GM18508 (cell line): ENCODE measurements around the gene CAMK4.

Source experiments
- ATAC-seq: cut with Tn5 transposase; IDR thresholded peaks from one replicate; pipeline ENCODE4 v1.9.1; 2021; ENCODE audit warnings: moderate number of reproducible peaks; ENCODE audit not compliant: insufficient read depth, unreplicated experiment

Gene CAMK4

GRCh38 chr5:111228520-111229220 lies 4.5 kb downstream of the CAMK4 start:
- ATAC-seq: no peak

DNA sequence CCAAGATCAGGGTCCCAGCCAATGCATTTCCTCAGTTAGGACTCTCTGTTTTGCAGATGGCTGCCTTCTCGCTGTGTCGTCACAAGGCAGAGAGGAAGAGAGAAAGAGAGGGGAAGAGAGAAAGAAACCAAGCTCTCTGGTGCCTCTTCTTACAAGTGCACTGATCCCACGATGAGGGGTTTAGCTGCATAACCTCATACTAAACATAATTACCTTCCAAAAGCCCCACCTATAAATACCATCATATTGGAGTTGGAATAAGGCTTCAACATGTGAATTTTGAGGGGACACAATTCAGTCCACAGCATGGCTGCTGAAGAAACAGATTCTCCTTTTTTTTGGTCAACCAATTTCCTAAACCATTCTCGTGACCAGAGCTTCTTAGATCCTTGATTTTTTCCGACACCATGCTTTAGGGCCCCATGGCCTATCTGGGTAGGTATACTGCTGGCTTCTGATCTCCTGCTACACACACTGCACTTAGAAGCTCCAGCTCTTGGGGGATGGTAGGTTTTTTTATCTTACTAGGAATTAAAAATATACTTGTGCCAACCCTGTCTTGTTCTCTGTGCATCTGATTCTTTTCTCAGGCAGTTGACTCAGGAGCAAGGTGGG lies 5.1 kb downstream of the CAMK4 start:
- no peak for ATAC-seq

DNA sequence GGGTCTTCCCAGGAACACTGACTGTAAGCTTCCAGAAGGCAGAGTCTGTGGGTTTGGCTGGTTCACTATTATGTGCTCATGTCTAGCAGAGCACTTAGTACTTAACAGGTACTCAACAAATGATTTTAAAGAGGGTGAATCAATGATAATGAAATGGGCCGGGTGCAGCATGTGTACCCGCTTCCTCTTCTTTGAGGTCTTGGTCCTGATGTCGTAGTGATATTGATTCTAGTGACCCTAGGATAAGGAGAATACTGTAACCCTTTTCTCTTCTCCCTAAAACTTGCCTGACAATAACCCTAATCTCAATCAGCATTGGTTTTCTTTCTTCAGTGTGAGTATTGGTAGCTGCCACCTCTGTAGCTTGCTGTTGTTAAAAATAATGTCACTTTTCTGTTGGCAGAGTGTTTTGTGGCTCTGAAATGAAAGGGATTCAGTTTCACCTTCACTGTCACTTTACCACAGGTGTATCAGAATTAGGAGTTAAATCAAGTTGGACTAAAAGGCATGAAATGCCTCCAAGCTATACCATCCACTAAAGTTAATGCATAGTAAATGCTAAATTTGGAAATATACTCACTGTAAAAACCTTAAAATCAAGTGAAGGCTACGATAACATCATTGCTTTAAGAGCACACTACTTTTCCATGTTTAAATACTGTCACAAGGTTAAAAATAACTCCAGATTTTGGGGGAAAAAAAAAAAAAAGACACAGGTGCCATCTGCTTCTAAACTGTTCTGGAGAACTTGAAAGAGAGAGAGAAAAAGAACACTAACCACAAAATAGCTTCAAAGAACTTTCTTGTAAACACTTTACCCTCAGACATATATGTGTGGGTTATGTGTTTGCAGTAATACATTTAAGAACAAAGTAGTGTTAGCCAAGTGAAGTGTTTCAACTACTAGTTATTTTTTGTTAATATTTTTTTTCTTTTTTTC lies 6.0 kb downstream of the CAMK4 start:
- ATAC-seq: no peak

GRCh38 chr5:111231119-111231518 lies 6.9 kb downstream of the CAMK4 start:
- no peak for ATAC-seq

- no peak for ATAC-seq
Measured at GRCh38 chr5:111232311-111233051, 8.3 kb downstream of the CAMK4 start.

DNA sequence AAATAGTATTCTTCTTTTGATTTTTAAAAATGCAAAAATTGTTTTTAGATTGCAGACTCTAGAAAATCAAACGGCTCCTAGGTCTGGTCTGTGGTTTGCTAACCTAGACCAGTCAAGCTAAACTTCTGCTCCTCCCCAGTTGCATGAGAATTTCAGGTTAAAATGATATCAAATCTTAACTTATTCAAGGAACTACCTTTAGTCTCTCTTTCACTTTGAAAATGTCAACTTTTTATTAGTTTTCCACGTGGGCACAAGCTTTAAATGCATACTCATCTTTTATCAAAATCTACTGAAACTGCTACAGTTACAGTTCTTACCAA lies 8.8 kb downstream of the CAMK4 start:
- no peak for ATAC-seq

DNA sequence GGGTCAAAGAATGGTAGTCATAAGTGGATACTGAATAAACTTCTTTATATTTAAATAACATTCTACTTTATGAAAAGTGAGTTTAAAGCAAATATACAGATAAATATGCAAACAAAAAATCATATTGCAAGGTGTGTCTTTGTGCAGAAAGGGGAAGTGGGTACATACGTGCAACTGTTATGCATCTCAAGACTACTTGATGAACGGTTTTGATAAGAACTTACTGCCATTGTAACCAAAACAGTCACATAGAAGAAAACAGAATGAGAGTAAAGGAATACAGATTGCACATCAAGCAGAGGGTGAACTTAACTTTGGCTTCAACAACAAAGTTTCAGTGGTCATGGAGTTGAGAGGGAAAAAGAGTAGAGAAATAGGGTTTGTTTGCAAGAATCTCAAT lies 9.9 kb downstream of the CAMK4 start:
- ATAC-seq: no peak

DNA sequence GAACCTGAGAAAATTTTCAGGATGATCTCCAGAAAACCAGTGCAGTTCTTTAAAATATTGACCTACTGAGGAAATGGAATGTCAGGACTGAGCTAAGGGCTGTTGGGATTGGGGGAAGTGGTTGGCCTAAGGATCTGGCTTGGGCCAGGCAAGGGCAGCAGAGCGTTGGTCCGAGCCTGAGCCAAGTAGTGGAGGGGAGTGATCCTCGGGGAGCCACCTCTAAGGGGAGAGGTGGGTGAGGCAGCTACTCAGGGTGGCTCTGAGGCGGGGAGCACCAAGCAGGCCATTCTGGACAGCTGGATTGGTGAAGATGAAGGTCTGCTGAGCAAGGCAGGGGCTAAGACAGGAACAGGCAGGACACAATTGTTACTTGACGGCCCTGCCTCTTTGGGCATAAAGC lies 11.5 kb downstream of the CAMK4 start:
- ATAC-seq: no peak

DNA sequence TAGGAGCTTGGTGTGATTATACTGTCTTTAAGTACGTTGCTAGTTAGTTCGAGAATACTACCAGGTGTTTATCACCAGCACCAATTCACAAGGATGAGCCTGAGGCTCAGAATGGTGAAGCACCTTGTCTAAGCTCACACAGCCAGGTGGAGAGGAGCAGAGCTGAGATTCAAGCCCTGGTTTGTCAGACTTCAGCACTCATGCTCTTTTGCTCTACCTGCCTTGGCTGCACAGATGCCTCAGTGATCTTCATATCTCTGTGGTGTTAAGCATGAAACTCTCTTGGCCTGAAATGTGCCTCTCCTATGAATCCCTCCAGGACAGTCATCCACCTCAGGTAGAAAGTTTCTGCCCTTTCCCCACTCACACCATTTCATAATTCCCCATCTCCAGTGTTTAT lies 12.2 kb downstream of the CAMK4 start:
- ATAC-seq: no peak

DNA sequence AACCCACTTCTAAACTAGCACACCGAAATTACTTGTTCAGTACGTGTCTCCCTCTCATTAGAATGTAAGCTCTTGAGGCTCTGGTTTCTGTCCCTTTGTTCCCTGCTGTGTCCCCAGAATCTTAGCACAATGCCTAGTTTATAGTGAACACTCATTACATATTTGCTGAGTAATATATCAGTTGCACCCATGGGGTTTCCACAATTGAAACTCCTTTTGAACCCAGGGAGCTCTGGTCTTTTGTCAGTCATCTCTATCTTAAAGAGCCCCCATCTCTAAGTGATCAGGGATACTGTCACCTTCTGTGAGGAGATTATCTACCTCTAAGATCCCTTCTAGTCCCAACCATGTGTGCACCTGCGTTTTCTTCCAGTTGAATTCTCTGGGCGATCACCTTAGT lies 12.8 kb downstream of the CAMK4 start:
- no peak for ATAC-seq

- no peak for ATAC-seq
Measured at GRCh38 chr5:111237470-111237869, 13.3 kb downstream of the CAMK4 start.

DNA sequence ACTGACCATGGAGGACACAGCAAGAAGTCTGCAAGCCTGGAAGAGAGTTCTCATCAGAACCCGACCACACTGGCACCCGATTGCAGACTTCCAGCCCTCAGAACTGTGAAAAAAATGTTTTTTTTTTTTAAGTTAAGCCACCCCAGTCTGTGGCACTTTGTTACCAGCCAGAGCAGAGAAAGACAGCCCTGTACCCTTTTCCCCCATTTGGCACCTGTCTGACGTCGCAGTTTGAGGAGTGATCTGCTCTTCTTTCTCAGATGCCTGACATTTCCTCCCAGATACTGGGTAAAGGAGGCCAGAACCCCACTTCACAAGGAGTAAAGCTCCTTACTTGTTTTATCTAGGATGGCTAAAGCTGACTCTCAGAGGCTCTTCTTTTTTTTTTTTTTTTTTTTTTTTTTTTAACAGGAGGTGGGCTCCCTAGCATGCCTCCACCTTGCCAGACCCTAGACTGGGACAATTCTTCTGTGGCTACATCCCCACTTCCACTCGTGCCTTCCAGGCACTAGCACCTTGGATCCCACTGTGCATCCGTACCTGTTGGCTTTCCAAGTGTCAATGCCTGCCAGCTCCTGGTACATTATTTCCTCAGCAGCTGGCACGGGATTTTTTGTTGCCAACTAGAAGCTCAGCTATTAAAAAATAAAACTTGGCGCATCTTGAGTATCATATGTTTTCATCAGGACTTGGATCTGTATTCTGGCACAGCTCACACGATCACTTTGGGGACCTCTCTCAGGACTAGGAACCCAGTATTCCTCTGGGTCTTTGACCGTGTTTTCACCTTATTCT lies 14.4 kb downstream of the CAMK4 start:
- no peak for ATAC-seq

DNA sequence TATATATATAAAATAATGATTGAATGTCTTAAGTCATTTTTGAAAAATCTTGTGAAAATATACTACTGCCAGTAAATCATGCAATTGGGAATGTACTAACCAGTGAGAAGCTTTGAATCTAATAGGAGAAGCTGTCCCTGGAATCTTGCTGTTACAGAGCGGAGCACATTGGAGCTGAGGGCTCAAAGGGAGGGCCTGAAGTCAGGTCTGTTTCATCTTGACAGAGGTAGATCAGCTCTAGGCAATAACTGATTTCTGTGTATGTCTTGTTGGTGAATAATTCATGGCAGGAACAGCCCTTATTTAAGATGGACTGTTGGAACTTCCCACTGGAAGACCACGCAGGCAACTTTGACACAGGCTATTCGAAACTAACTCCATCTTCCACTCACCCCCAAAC lies 17.5 kb downstream of the CAMK4 start:
- no peak for ATAC-seq

- no peak for ATAC-seq
Measured at GRCh38 chr5:111242606-111243005, 18.4 kb downstream of the CAMK4 start.

DNA sequence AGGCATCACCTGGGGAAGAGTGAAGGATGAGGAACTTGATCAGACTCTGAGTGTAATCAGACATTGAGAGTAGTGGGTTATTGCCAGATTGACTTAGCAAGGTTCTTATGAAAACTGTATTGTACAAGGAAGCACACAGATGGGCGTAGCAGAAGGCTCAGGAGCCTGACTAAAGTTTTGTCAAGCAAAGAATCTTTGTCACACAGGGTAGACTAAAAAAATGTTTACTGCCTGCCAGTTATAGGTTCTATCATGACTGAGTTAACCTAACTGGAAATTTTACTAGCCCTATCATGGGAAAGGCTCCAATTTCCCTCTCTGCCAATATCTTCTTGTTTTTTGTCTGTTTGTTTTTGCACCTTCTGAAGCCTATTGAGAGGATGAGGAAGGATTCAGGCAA lies 19.1 kb downstream of the CAMK4 start:
- no peak for ATAC-seq

- no peak for ATAC-seq
Measured at GRCh38 chr5:111245654-111246053, 21.5 kb downstream of the CAMK4 start.

- no peak for ATAC-seq
Measured at GRCh38 chr5:111246459-111246858, 22.3 kb downstream of the CAMK4 start.

DNA sequence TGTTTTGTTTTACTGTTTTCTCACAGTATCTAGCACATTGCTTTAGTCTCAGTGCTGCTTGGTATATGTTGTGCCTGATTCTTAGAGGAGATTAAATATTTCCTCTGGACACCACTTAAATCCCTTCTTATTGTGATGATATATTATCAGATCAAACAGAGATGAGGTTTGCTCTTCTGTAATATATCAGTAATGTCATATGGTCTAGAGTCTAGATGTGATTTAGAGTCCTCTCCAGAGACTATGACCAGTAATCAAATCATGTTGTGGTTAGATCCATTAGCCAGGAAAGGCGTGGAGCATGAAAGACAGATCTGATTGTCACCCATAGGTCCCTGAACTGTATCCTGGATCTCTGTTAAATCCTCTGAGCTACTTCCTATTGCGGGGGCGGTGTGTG lies 24.4 kb downstream of the CAMK4 start:
- no peak for ATAC-seq

GRCh38 chr5:111251921-111252320 lies 27.7 kb downstream of the CAMK4 start:
- ATAC-seq: no peak
